DMS 273 (cell line): ENCODE measurements around the gene RNF14.
A peak's percentile ranks its signal among the peaks of the same experiment; 100 is the strongest.

Experiments
- DNase-seq: peaks from one replicate; lab custom pipeline; 2025; ENCODE audit not compliant: unreplicated experiment; lab: John Stamatoyannopoulos, UW

The RNF14 gene

GRCh38 chr5:141973871-141974595 is 5.1 kb downstream of the RNF14 start:
- DNase-seq, result no peak

GRCh38 chr5:141976176-141976575 is 7.3 kb downstream of the RNF14 start:
- DNase-seq, result no peak

DNA sequence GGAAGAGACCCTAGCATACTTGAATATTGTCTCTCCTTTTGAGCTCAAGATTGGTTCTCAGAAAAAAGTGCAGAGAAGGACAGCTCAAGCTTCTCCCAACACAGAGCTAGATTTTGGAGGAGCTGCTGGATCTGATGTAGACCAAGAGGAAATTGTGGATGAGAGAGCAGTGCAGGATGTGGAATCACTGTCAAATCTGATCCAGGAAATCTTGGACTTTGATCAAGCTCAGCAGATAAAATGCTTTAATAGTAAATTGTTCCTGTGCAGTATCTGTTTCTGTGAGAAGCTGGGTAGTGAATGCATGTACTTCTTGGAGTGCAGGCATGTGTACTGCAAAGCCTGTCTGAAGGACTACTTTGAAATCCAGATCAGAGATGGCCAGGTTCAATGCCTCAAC is 9.5 kb downstream of the RNF14 start:
- DNase-seq, result no peak

DNA sequence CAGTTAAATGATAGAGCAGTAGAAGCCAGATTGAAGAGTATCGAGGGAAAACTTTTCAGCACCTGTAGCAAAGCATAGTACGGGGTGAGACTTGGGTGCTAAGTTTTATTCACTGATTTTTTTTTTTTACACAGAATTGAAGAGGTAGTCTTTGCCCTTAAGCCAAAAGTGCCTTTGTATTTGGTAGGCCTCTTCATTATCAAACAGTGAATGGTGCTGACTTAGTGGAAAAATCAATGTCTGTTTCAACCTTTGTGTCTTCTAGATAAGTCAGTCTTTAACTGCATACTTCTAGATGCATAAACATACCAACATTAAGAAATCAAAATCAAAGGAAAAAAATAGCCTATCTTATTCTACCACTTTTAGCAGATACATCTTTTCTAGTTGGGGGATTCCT is 13.7 kb downstream of the RNF14 start:
- no peak for DNase-seq

DNA sequence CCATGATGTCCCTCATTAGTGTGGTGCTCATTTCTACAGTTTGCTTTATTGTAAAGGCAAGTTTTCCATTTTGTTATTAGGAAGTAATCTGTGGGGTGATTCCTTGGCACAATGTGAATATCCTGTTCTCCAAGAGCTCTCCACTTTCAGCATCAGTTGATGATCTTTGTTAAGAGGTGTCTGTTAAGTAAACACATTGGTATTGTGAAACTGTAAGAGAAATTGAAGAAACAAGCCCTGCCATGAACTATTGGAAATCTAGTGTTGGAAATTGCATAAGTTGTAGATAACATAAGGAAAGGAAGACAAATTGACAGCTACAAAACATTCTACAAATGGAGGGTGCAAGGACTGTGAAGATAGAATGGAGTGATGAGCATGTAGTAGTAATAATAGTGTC is 17.2 kb downstream of the RNF14 start:
- no peak for DNase-seq

- no peak for DNase-seq
Observed at GRCh38 chr5:141989720-141990119, 20.8 kb downstream of the RNF14 start.

DNA sequence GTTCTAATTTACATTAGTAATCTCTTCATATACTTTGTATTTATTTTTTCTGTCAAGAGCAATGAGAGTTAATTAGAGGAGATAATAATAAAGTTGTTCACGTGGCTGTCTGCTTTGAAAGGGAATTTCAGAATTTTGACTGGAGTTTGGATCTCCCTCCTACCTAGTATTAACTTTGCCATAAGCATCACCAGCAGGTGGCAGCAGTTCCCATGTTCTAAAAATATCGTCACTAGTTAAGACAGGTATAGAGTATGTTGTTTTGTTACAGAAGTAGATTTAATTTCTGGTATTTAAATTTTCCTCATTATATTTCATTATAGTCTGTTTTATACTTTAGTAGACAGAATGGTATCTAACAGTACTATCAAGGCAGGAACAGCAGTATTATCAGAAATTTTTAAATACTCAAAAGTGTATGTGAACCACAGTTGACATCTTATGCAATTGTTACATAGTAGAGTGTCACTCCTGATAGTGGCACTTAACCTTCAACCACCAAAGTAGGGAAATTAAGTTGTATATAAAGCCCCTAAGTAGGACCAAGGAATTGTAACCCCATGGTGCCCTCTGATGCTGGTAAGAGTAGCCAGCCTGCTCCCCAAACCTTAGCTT is 23.6 kb downstream of the RNF14 start:
- peak; percentile 85 for DNase-seq

- no peak for DNase-seq
Observed at GRCh38 chr5:141994511-141995136, 25.7 kb downstream of the RNF14 start.

- DNase-seq, result no peak
Observed at GRCh38 chr5:141995656-141996055, 26.8 kb downstream of the RNF14 start.

DNA sequence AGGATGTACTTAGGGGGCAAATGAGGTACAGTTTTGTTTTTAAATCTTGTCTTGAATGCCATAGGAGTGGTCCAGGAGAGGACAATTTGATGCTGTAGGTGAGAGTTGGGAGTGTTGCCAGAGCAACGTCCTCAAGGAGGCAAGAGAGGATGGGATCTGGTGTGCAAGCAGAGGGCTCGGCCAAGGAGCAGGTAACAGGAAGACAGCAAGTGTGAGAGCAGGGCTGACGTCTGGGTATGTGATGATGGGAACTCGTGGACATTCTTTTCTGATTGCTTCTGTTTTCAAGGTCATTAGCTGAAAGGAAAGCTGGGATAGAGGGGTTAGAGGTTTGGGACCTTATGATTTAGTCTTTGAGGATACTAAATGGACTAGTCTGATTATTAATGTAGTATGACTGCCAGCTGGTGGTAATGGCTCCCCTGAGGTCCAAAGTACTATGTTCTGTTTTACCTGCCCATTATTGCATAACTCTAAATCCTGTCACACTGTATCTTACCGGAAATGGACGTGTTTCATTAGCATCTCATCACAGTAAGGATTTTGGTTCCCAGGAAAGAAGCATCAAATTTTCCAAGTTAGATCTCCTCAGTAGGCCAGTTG is 28.6 kb downstream of the RNF14 start:
- no peak for DNase-seq

GRCh38 chr5:142000173-142000572 is 31.3 kb downstream of the RNF14 start:
- DNase-seq, result no peak

GRCh38 chr5:142000704-142001484 is 32.0 kb downstream of the RNF14 start:
- DNase-seq, result peak; percentile 47

DNA sequence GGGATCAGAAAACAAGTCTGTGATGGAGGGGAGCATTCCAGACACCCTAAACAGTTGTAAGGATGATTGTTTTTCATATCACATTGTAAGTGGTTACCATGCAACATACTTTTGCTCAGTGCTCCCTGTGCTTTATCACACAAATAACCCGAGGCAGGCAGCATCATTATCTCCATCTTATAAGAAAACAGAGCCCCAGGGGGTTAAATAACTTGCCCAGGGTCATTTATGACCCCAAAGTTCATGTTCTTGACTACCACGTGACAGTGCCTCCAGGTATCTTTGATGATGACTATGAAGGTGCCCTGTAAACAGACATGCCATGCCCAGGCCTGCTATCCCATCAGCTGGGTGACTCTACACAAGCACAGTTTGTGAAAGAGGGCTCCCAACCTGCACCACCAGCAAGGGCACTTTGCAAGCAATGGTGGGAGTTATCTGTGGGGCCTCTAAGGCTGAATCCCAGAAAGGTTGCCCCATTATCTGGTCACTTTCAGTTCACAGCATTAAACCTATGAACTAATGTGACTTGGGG is 34.4 kb downstream of the RNF14 start:
- no peak for DNase-seq

- no peak for DNase-seq
Observed at GRCh38 chr5:142006363-142007236, 37.7 kb downstream of the RNF14 start.

- no peak for DNase-seq
Observed at GRCh38 chr5:142007237-142007544, 38.3 kb downstream of the RNF14 start.

DNA sequence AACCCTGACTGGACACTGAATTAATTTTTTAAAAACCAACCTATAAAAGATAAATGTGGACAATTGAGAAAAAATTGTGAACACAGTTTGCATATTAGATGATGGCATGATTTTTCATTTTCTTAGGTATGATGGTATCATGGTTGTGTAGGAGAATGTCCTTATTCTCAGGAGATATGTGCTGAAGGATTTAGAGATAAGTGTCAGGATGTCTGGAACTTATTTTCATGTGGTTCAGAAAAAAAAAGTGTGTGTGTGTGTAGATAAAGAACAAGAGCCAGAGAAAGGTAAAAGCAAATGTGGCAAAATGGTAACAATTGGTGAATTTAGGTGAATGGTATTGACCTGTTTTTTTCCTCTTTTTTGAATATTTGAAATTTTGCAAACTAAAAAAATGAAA is 39.9 kb downstream of the RNF14 start:
- DNase-seq, result no peak

GRCh38 chr5:142009886-142010285 is 41.0 kb downstream of the RNF14 start:
- no peak for DNase-seq

- DNase-seq, result no peak
Observed at GRCh38 chr5:142011572-142012185, 42.8 kb downstream of the RNF14 start.

GRCh38 chr5:142012186-142012785 is 43.4 kb downstream of the RNF14 start:
- DNase-seq, result peak; percentile 70
